IMR-90 (cell line): Measurements from ENCODE around the gene IGDCC3. TPM values are rescaled to one million over a fixed set of nuclear protein-coding genes. Genes with fewer than 3 reads are reported as not detected.

Experiments used
- ATAC-seq: fragments of 200-7000 bp; cut with Tn5 transposase; 2 replicates; pipeline ENCODE4 v1.9.1; 2020; ENCODE audit warnings: low read depth, mild to moderate bottlenecking, moderate library complexity
- BruUV-seq: library from RNA; stranded (reverse); fragments of 400-500 nt; replicated peaks from 2 replicates; lab custom pipeline; 2021; lab: Mats Ljungman, UMichigan
- CTCF ChIA-PET: fragments of 300-600 bp; formaldehyde crosslinking; extraction: SDS; loops from one replicate; lab custom pipeline; 2021; ENCODE audit warnings: antibody characterized with exemption; lab: Yijun Ruan, JAX
- POLR2A ChIA-PET: fragments of 300-600 bp; sonication (Branson Sonifier 250); formaldehyde crosslinking; loops from one replicate; lab custom pipeline; 2022; ENCODE audit warnings: antibody characterized with exemption; ENCODE audit not compliant: unreplicated experiment; lab: Charles Lee
- DNase-seq: peaks from one replicate; pipeline ENCODE4 v3.0.0; 2013
- H2AFZ ChIP-seq: replicated peaks from 2 replicates; pipeline ENCODE3; 2013; ENCODE audit warnings: low read length, mild to moderate bottlenecking; ENCODE audit not compliant: poor library complexity
- H2AK5ac ChIP-seq: 2 replicates; pipeline ENCODE4 v1.6.1; 2013; ENCODE audit warnings: low read depth, low read length, inconsistent platforms
- H2AK9ac ChIP-seq: replicated peaks from 2 replicates; pipeline ENCODE3; 2013; ENCODE audit warnings: mild to moderate bottlenecking, low read depth, low read length, moderate library complexity; ENCODE audit not compliant: poor library complexity
- H2BK120ac ChIP-seq: 2 replicates; pipeline ENCODE4 v1.6.1; 2013; ENCODE audit warnings: low read depth, low read length, inconsistent platforms
- H2BK15ac ChIP-seq: 3 replicates; pipeline ENCODE4 v1.6.1; 2013; ENCODE audit warnings: low read depth, low read length, inconsistent platforms
- H2BK20ac ChIP-seq: 2 replicates; pipeline ENCODE4 v1.6.1; 2013; ENCODE audit warnings: low read depth, mild to moderate bottlenecking, inconsistent platforms, low read length, moderate library complexity
- H2BK5ac ChIP-seq: 2 replicates; pipeline ENCODE4 v1.6.1; 2013; ENCODE audit warnings: mild to moderate bottlenecking, low read depth, low read length, inconsistent platforms; ENCODE audit not compliant: poor library complexity, severe bottlenecking
- H3K14ac ChIP-seq: replicated peaks from 2 replicates; pipeline ENCODE4 v1.6.1; 2013; ENCODE audit warnings: low read depth, low read length, inconsistent platforms
- H3K18ac ChIP-seq: 2 replicates; pipeline ENCODE4 v1.6.1; 2013; ENCODE audit warnings: low read depth, low read length, control low read depth
- H3K23ac ChIP-seq: 2 replicates; pipeline ENCODE4 v1.6.1; 2013; ENCODE audit warnings: low read depth, low read length, inconsistent platforms
- H3K27ac ChIP-seq: 2 replicates; pipeline ENCODE4 v1.5.1; 2013; ENCODE audit warnings: mild to moderate bottlenecking, control low read depth, low read length; ENCODE audit not compliant: insufficient read depth
- H3K27me3 ChIP-seq: 2 replicates; pipeline ENCODE4 v1.6.1; 2013; ENCODE audit warnings: low read length; ENCODE audit not compliant: control insufficient read depth, insufficient read depth
- H3K36me3 ChIP-seq: 2 replicates; pipeline ENCODE4 v1.6.1; 2013; ENCODE audit warnings: low read length, mixed read lengths; ENCODE audit not compliant: control insufficient read depth, insufficient read depth
- H3K4ac ChIP-seq: 2 replicates; pipeline ENCODE4 v1.6.1; 2013; ENCODE audit warnings: low read depth, low read length, inconsistent platforms
- H3K4me1 ChIP-seq: 2 replicates; pipeline ENCODE4 v1.6.1; 2013; ENCODE audit warnings: low read length, mixed read lengths; ENCODE audit not compliant: control insufficient read depth, insufficient read depth
- H3K4me2 ChIP-seq: 2 replicates; pipeline ENCODE4 v1.6.1; 2013; ENCODE audit warnings: low read depth, mild to moderate bottlenecking, control low read depth, low read length, moderate library complexity
- H3K4me3 ChIP-seq: 2 replicates; pipeline ENCODE4 v1.5.1; 2013; ENCODE audit warnings: low read depth, mild to moderate bottlenecking, control low read depth, low read length, moderate library complexity; ENCODE audit not compliant: insufficient read depth
- H3K56ac ChIP-seq: 2 replicates; pipeline ENCODE4 v1.6.1; 2013; ENCODE audit warnings: low read length, inconsistent platforms; ENCODE audit not compliant: insufficient read depth; ENCODE audit errors: extremely low read depth
- H3K79me1 ChIP-seq, 2 experiments: 2 replicates each; pipeline ENCODE4 v1.6.1; 2013; ENCODE audit warnings: low read length in 2 of 2, inconsistent platforms in 1 of 2, low read depth in 1 of 2
- H3K9ac ChIP-seq: 2 replicates; pipeline ENCODE4 v1.6.1; 2013; ENCODE audit warnings: low read depth, low read length, control low read depth
- H3K9me1 ChIP-seq: 2 replicates; pipeline ENCODE4 v1.6.1; 2013; ENCODE audit warnings: low read length, inconsistent platforms; ENCODE audit not compliant: insufficient read depth
- H3K9me3 ChIP-seq: 2 replicates; pipeline ENCODE4 v1.6.1; 2013; ENCODE audit warnings: low read length; ENCODE audit not compliant: control insufficient read depth, insufficient read depth
- H4K20me1 ChIP-seq: 2 replicates; pipeline ENCODE4 v1.6.1; 2013; ENCODE audit warnings: low read length, inconsistent platforms; ENCODE audit not compliant: insufficient read depth
- H4K5ac ChIP-seq: 2 replicates; pipeline ENCODE4 v1.6.1; 2013; ENCODE audit warnings: mild to moderate bottlenecking, low read depth, low read length, control low read depth
- H4K8ac ChIP-seq, 2 experiments: 2 replicates each; pipeline ENCODE4 v1.6.1; 2013; ENCODE audit warnings: low read depth in 2 of 2, low read length in 2 of 2, control low read depth in 1 of 2, inconsistent platforms in 1 of 2
- H4K91ac ChIP-seq: 2 replicates; pipeline ENCODE4 v1.6.1; 2013; ENCODE audit warnings: low read depth, low read length, inconsistent platforms; ENCODE audit not compliant: insufficient read depth
- BHLHE40 ChIP-seq: fragments of 150-350 bp; IDR thresholded peaks from 2 replicates; pipeline ENCODE4 v1.6.1; 2016; ENCODE audit warnings: mild to moderate bottlenecking, low read depth, low read length
- CEBPB ChIP-seq: IDR thresholded peaks from 2 replicates; pipeline ENCODE4 v1.6.1; 2012; ENCODE audit warnings: low read depth, low read length, improper control_type of control experiment
- CHD1 ChIP-seq: IDR thresholded peaks from 2 replicates; pipeline ENCODE4 v1.6.1; 2012; ENCODE audit warnings: low read depth, low read length, improper control_type of control experiment
- CTCF ChIP-seq: conservative IDR thresholded peaks from 2 replicates; pipeline ENCODE4 v1.5.1; 2012; ENCODE audit warnings: mild to moderate bottlenecking, low read depth, low read length, improper control_type of control experiment
- ELK1 ChIP-seq: fragments of 150-350 bp; IDR thresholded peaks from 2 replicates; pipeline ENCODE4 v1.6.1; 2016; ENCODE audit warnings: low read depth, mild to moderate bottlenecking, low read length, moderate library complexity, borderline replicate concordance
- FOS ChIP-seq: fragments of 150-350 bp; IDR thresholded peaks from 2 replicates; pipeline ENCODE4 v1.6.1; 2016; ENCODE audit warnings: low read depth, low read length
- MAFK ChIP-seq: IDR thresholded peaks from 2 replicates; pipeline ENCODE4 v1.6.1; 2012; ENCODE audit warnings: low read depth, low read length, improper control_type of control experiment
- MAZ ChIP-seq: IDR thresholded peaks from 2 replicates; pipeline ENCODE4 v1.6.1; 2012; ENCODE audit warnings: low read depth, mild to moderate bottlenecking, low read length, improper control_type of control experiment, moderate library complexity, borderline replicate concordance
- MXI1 ChIP-seq: IDR thresholded peaks from 2 replicates; pipeline ENCODE4 v1.6.1; 2012; ENCODE audit warnings: low read depth, mild to moderate bottlenecking, low read length, moderate library complexity, borderline replicate concordance
- NFE2L2 ChIP-seq: fragments of 150-350 bp; IDR thresholded peaks from 2 replicates; pipeline ENCODE4 v1.6.1; 2016; ENCODE audit warnings: low read depth, mild to moderate bottlenecking, low read length
- POLR2A ChIP-seq: IDR thresholded peaks from 2 replicates; pipeline ENCODE4 v1.6.1; 2012; ENCODE audit warnings: mild to moderate bottlenecking, low read depth, low read length
- RAD21 ChIP-seq: IDR thresholded peaks from 2 replicates; pipeline ENCODE4 v1.6.1; 2012; ENCODE audit warnings: low read length, improper control_type of control experiment
- RCOR1 ChIP-seq: IDR thresholded peaks from 2 replicates; pipeline ENCODE4 v1.6.1; 2012; ENCODE audit warnings: mild to moderate bottlenecking, low read length, improper control_type of control experiment; ENCODE audit not compliant: insufficient replicate concordance
- RFX5 ChIP-seq: IDR thresholded peaks from 2 replicates; pipeline ENCODE4 v1.8.0; 2012; ENCODE audit warnings: low read depth, mild to moderate bottlenecking, low read length, moderate library complexity
- SMC3 ChIP-seq: fragments of 150-350 bp; IDR thresholded peaks from 2 replicates; pipeline ENCODE4 v1.6.1; 2016; ENCODE audit warnings: low read depth, mild to moderate bottlenecking, antibody characterized with exemption, low read length, moderate library complexity
- USF2 ChIP-seq: fragments of 150-350 bp; IDR thresholded peaks from 2 replicates; pipeline ENCODE4 v1.6.1; 2017; ENCODE audit warnings: mild to moderate bottlenecking, antibody characterized with exemption, low read length, low read depth
- WGBS, 2 experiments: methylation state at CpG; one replicate each; pipeline versions ENCODE4 v1.1.5 to v1.1.7; 2013; ENCODE audit warnings: missing lambda C conversion rate in 2 of 2; ENCODE audit not compliant: insufficient read length in 1 of 2; ENCODE audit errors: extremely low coverage in 2 of 2; 5-methylcytosine and 5-hydroxymethylcytosine counted together
- dilution Hi-C: fragments of 300-500 bp; cut with HindIII; formaldehyde crosslinking; loops from one replicate; pipeline ENCODE4 v1.14.3; 2018; ENCODE audit warnings: low sequenced_read_pairs; ENCODE audit not compliant: unreplicated experiment
- in situ Hi-C: fragments of 300-500 bp; cut with MboI; formaldehyde crosslinking; loops from 3 replicates; pipeline ENCODE4 v1.14.3; 2019; ENCODE audit warnings: low sequenced_read_pairs, inconsistent platforms, mixed read lengths
- intact Hi-C: fragments of 100-400 bp; cut with micrococcal nuclease; formaldehyde crosslinking; loops from 2 replicates; pipeline ENCODE4 v1.10.0; 2022
- polyA plus RNA-seq, 3 experiments: library from polyadenylated mRNA; depleted of rRNA; stranded (reverse); fragments of >200 nt; gene quantifications; 2 replicates each; pipeline ENCODE4 v1.2.3, GENCODE V29; 2012; ENCODE audit warnings: low replicate concordance in 1 of 3
- total RNA-seq: library from RNA; depleted of rRNA; stranded (reverse); fragments of >200 nt; gene quantifications from 2 replicates; pipeline ENCODE4 v1.2.3, GENCODE V29; 2012

The IGDCC3 gene
- total and polyA plus RNA-seq, 2 of the 4 experiments (the other 2 are of a cell fraction), result 0.18 to 0.19 TPM

GRCh38 chr15:65394280-65394789 is 16.5 kb upstream of the IGDCC3 start:
- H3K27me3 ChIP-seq, result peaks cover 39% of the 10 kb centered on the region
- no peak overlapping the region for H3K9ac ChIP-seq
- H4K20me1 ChIP-seq, result no peaks in the 10 kb centered on the region
- no peak overlapping the region for H3K4me2 ChIP-seq
- no peak overlapping the region for H3K56ac ChIP-seq
- H2BK15ac ChIP-seq, result no peak overlapping the region
- no peak overlapping the region for H2BK5ac ChIP-seq
- H2BK20ac ChIP-seq, result no peak overlapping the region
- H3K9me3 ChIP-seq, result no peaks in the 10 kb centered on the region
- H3K27ac ChIP-seq, result no peak overlapping the region
- H4K91ac ChIP-seq, result no peak overlapping the region
- ChIA-PET POLR2A (no interaction called here), CTCF (interaction anchor here (0.8 kb wide), 1 partner anchor 74 kb away, joined by 3 read pairs; no protein-coding TSS in a partner anchor)
- H3K4me3 ChIP-seq, result no peak overlapping the region
- no peak overlapping the region for H4K5ac ChIP-seq
- H2AK5ac ChIP-seq, result no peak overlapping the region
- dilution Hi-C loops (no loop called here), in situ Hi-C loops (no loop called here), intact Hi-C loops (no loop called here)
- no peak for DNase-seq
- TF ChIP-seq FOS (no peak), MAFK (no peak), ELK1 (no peak), MXI1 (no peak), BHLHE40 (no peak), USF2 (no peak), POLR2A (no peak), SMC3 (no peak), CEBPB (no peak), RFX5 (no peak), NFE2L2 (no peak), CHD1 (no peak), RCOR1 (no peak), CTCF (no peak), RAD21 (no peak), MAZ (no peak)
- 74% methylated on average over 4 of the region's 11 CpGs; no CpG with 5 or more reads in 1 of the 2 experiments for WGBS, 2 experiments
- no peak overlapping the region for H2BK120ac ChIP-seq
- no TSS peak for BruUV-seq
- no peak overlapping the region for H2AFZ ChIP-seq
- no peaks in the 10 kb centered on the region for H3K36me3 ChIP-seq
- H4K8ac ChIP-seq, result no peak overlapping the region
- no peaks in the 10 kb centered on the region; the same call in 1 of the 2 replicates for H3K9me1 ChIP-seq
- H3K79me1 ChIP-seq, result no peaks in the 10 kb centered on the region
- no peaks in the 10 kb centered on the region for H3K4me1 ChIP-seq
- no peak overlapping the region for H2AK9ac ChIP-seq
- H3K14ac ChIP-seq, result no peak overlapping the region
- no peak for ATAC-seq
- H3K23ac ChIP-seq, result no peak overlapping the region
- no peak overlapping the region for H3K4ac ChIP-seq
- H3K18ac ChIP-seq, result no peak overlapping the region
